Peyer's patch (tissue), 4 donors: ENCODE measurements around the gene PARVA.

ENCODE experiments used
- POLR2A ChIP-seq, 2 donors: fragments of 450-650 bp; IDR thresholded peaks; one replicate each; pipeline ENCODE4 v1.5.1; 2017; ENCODE audit warnings: antibody characterized with exemption in 2 of 2, mild to moderate bottlenecking in 2 of 2, moderate library complexity in 2 of 2
- TF ChIP-seq, protein P1 (sequence below), 6 experiments: fragments of 450-650 bp in 4 of 6; fragments of 200-600 bp in 2 of 6; sonication (generic) in 1 of 6; IDR thresholded peaks; one replicate each; pipeline ENCODE4 v1.5.1; 2017 to 2019; ENCODE audit warnings: antibody characterized with exemption in 6 of 6, mild to moderate bottlenecking in 3 of 6, moderate library complexity in 1 of 6

DNA sequence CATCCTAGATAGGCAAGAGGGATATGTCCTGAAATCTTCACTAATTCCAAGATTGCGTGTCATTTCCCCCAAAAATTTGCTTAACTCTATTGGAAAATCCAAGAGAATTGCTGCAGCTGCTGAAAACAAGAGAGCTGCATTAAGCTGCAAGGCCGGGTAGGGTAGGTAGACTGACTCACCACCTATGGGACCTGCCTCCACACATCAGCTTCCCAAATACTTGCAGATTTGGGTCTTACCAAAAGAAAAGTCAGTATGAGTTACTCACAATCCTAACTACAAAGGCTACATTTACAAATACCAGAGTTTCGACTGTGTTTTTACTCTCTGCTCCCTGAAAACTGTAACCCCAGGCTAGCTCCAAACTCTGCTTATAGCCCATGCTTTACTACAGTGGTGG, 154.3 kb downstream of the PARVA start:
- TF ChIP-seq, protein P1, sequence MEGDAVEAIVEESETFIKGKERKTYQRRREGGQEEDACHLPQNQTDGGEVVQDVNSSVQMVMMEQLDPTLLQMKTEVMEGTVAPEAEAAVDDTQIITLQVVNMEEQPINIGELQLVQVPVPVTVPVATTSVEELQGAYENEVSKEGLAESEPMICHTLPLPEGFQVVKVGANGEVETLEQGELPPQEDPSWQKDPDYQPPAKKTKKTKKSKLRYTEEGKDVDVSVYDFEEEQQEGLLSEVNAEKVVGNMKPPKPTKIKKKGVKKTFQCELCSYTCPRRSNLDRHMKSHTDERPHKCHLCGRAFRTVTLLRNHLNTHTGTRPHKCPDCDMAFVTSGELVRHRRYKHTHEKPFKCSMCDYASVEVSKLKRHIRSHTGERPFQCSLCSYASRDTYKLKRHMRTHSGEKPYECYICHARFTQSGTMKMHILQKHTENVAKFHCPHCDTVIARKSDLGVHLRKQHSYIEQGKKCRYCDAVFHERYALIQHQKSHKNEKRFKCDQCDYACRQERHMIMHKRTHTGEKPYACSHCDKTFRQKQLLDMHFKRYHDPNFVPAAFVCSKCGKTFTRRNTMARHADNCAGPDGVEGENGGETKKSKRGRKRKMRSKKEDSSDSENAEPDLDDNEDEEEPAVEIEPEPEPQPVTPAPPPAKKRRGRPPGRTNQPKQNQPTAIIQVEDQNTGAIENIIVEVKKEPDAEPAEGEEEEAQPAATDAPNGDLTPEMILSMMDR (IDR thresholded peaks at IDR 0.05): no peak
- no peak for TF ChIP-seq POLR2A (IDR thresholded peaks at IDR 0.05)
